CD4-positive, CD25-positive, alpha-beta regulatory T cell (primary cell): Measurements from ENCODE around the gene TACR1. TPM values are rescaled to one million over a fixed set of nuclear protein-coding genes. Genes with fewer than 3 reads are reported as not detected.
"Not testable (repeated sequence)": the region's sequence is repeated elsewhere in the genome, so short reads cannot be mapped to it uniquely, and the experiment has no call there.

Experiments
- ATAC-seq, 2 donors: fragments of 150-1000 bp; cut with Tn5 transposase; one replicate each; pipeline ENCODE4 v1.10.0; 2021; ENCODE audit warnings: low read depth in 2 of 2, moderate number of reproducible peaks in 2 of 2, moderate library complexity in 1 of 2
- DNase-seq, 3 donors: peaks; one replicate each; pipeline versions ENCODE4 v3.0.0 to v3.0.0-alpha.2; 2012 to 2022; ENCODE audit warnings: mixed read lengths in 1 of 3
- H3K27ac ChIP-seq: one replicate; pipeline ENCODE4 v1.7.0; 2013; ENCODE audit warnings: mild to moderate bottlenecking, low read length; ENCODE audit not compliant: insufficient read depth, poor library complexity, severe bottlenecking
- H3K27me3 ChIP-seq: one replicate; pipeline ENCODE4 v1.7.0; 2013; ENCODE audit warnings: low read length; ENCODE audit not compliant: control insufficient read depth, insufficient read depth
- H3K36me3 ChIP-seq: one replicate; pipeline ENCODE4 v1.7.0; 2013; ENCODE audit warnings: mild to moderate bottlenecking, low read length, moderate library complexity; ENCODE audit not compliant: control insufficient read depth, insufficient read depth
- H3K4me1 ChIP-seq: 2 replicates; pipeline ENCODE4 v1.7.0; 2013; ENCODE audit warnings: mild to moderate bottlenecking, low read length; ENCODE audit not compliant: insufficient read depth, control insufficient read depth, poor library complexity, severe bottlenecking
- H3K4me3 ChIP-seq: one replicate; pipeline ENCODE4 v1.7.0; 2013; ENCODE audit warnings: low read depth, mild to moderate bottlenecking, low read length, moderate library complexity
- H3K9me3 ChIP-seq, 2 experiments: 1 replicate in 1 of 2; 2 replicates in 1 of 2; pipeline ENCODE4 v1.7.0; 2013; ENCODE audit warnings: low read length in 2 of 2, mild to moderate bottlenecking in 1 of 2, moderate library complexity in 1 of 2; ENCODE audit not compliant: control insufficient read depth in 2 of 2
- H3K27ac Mint-ChIP-seq, 3 donors: one replicate each; pipeline ENCODE4 v1.8.0; 2020 to 2022; ENCODE audit warnings: mild to moderate bottlenecking in 3 of 3, mixed read lengths in 3 of 3, moderate library complexity in 2 of 3
- H3K27me3 Mint-ChIP-seq: one replicate; pipeline ENCODE4 v1.8.0; 2022; ENCODE audit warnings: mild to moderate bottlenecking, mixed read lengths
- H3K36me3 Mint-ChIP-seq: one replicate; pipeline ENCODE4 v1.8.0; 2020; ENCODE audit warnings: mixed read lengths
- H3K4me1 Mint-ChIP-seq, 4 donors: one replicate each; pipeline ENCODE4 v1.8.0; 2020 to 2022; ENCODE audit warnings: mixed read lengths in 4 of 4, mild to moderate bottlenecking in 1 of 4
- H3K4me3 Mint-ChIP-seq, 4 donors: one replicate each; pipeline ENCODE4 v1.8.0; 2020 to 2022; ENCODE audit warnings: mild to moderate bottlenecking in 4 of 4, mixed read lengths in 4 of 4, moderate library complexity in 3 of 4
- H3K9me3 Mint-ChIP-seq, 7 donors: one replicate each; pipeline ENCODE4 v1.8.0; 2020 to 2022; ENCODE audit warnings: mixed read lengths in 7 of 7, mild to moderate bottlenecking in 3 of 7, moderate library complexity in 2 of 7
- polyA plus RNA-seq, 4 donors: library from polyadenylated mRNA; unstranded; fragments of 300-500 nt; fragmentation: Illumina TruSeq; gene quantifications; one replicate each; pipeline ENCODE4 v1.2.3, GENCODE V29; 2021
- total RNA-seq: library from RNA; stranded (reverse); gene quantifications from one replicate; pipeline ENCODE4 v1.2.3, GENCODE V29; 2022

Gene TACR1
- total and polyA plus RNA-seq, 5 donors from 2014 or later = 0.09 TPM; not detected in 4

DNA sequence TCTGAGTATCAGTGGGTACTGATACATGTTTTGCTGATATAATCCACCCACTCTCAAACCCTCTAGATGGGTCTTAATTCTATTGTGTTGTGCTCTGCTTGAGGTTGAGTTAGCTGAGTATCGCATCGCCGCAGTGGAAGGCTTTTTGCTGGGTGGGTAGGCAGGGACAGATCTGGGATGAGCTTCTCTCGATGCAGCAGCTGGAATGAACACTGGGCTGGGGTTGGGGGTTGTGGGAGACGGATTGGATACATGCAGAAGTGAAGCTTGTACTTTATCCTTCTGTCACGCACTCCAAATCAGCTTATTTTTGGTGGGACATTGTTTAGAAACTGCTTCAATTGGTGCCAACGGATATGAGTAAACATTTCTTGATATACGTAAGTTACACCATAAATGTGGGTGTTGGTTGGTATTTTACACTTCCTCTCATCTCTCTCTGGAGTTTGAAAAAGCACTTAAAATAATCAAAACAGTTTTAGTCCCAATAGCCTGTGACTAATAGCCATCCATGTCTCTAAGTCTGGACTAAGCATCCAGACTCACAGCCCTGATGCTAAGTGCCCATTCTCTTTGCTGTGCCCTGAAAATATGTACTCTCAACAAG, 133.8 kb downstream of the TACR1 start:
- Histone ChIP-seq H3K27ac (no peak overlapping the region), H3K36me3 (no peaks in the 10 kb centered on the region), H3K4me1 (no peaks in the 10 kb centered on the region), H3K4me3 (no peak overlapping the region), H3K27me3 (no peaks in the 10 kb centered on the region), H3K9me3 (no peaks in the 10 kb centered on the region)
- no peak for ATAC-seq
- Mint-ChIP-seq H3K4me3 (no peak overlapping the region), H3K4me1 (peaks cover 0 to 4% (median 0%) of the 10 kb centered on the region in 4 donors), H3K27ac (no peak overlapping the region), H3K9me3 (peaks cover 0 to 3% (median 0%) of the 10 kb centered on the region in 7 donors), H3K36me3 (no peaks in the 10 kb centered on the region), H3K27me3 (peaks cover 5% of the 10 kb centered on the region)
- DNase-seq = no peak

- H3K4me3 Mint-ChIP-seq = no peak overlapping the region
- H3K36me3 Mint-ChIP-seq = no peaks in the 10 kb centered on the region
- H3K27ac Mint-ChIP-seq = no peak overlapping the region
- DNase-seq = peak in 2 of 3 donors; percentile 31 to 46
- Histone ChIP-seq H3K27me3 (no peaks in the 10 kb centered on the region), H3K4me1 (no peaks in the 10 kb centered on the region), H3K9me3 (no peaks in the 10 kb centered on the region), H3K36me3 (no peaks in the 10 kb centered on the region), H3K4me3 (no peak overlapping the region), H3K27ac (no peak overlapping the region)
- ATAC-seq = no peak
- H3K9me3 Mint-ChIP-seq = peaks cover 0 to 3% (median 0%) of the 10 kb centered on the region in 7 donors
- peaks cover 0 to 4% (median 1%) of the 10 kb centered on the region in 4 donors for H3K4me1 Mint-ChIP-seq
- peaks cover 5% of the 10 kb centered on the region for H3K27me3 Mint-ChIP-seq
Observed at GRCh38 chr2:75064691-75065396, 134.5 kb downstream of the TACR1 start.

GRCh38 chr2:75063906-75064305, 135.4 kb downstream of the TACR1 start:
- H3K36me3 Mint-ChIP-seq = no peaks in the 10 kb centered on the region
- peaks cover 5% of the 10 kb centered on the region for H3K27me3 Mint-ChIP-seq
- Histone ChIP-seq H3K27me3 (no peaks in the 10 kb centered on the region), H3K4me3 (no peak overlapping the region), H3K4me1 (no peaks in the 10 kb centered on the region), H3K9me3 (no peaks in the 10 kb centered on the region), H3K27ac (no peak overlapping the region), H3K36me3 (no peaks in the 10 kb centered on the region)
- ATAC-seq (no peak), DNase-seq (no peak)
- peaks cover 0 to 4% (median 1%) of the 10 kb centered on the region in 4 donors for H3K4me1 Mint-ChIP-seq
- H3K27ac Mint-ChIP-seq = no peak overlapping the region
- no peak overlapping the region for H3K4me3 Mint-ChIP-seq
- peaks cover 0 to 3% (median 0%) of the 10 kb centered on the region in 7 donors for H3K9me3 Mint-ChIP-seq

DNA sequence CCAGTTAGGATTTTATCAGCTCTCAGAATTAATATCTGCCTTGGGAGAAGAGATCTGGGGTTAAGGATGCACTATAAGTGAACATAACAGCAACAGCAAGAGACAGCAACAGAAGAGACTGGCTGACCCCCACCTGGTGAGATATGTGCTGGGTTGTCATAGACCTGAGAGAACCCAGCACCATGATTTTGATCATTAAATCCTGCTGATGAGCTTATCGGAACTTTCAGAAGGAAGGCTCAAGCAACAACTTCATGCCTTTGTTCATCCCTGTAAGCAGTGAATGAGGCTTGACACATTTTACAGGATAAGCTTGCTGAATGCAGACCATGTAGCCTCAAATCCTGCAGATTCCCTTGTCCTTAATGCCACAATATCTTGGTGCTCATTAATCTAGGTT, 140.9 kb downstream of the TACR1 start:
- Mint-ChIP-seq H3K36me3 (peaks cover 4% of the 10 kb centered on the region), H3K27ac (no peak overlapping the region), H3K4me1 (peaks cover 0 to 2% (median 1%) of the 10 kb centered on the region in 4 donors), H3K4me3 (no peak overlapping the region), H3K9me3 (peaks cover 0 to 3% (median 0%) of the 10 kb centered on the region in 7 donors), H3K27me3 (peaks cover 5% of the 10 kb centered on the region)
- no peak for DNase-seq
- H3K36me3 ChIP-seq = no peaks in the 10 kb centered on the region
- no peak overlapping the region for H3K27ac ChIP-seq
- no peak overlapping the region for H3K4me3 ChIP-seq
- no peaks in the 10 kb centered on the region for H3K4me1 ChIP-seq
- ATAC-seq = no peak
- H3K9me3 ChIP-seq = no peaks in the 10 kb centered on the region
- H3K27me3 ChIP-seq = no peaks in the 10 kb centered on the region

DNA sequence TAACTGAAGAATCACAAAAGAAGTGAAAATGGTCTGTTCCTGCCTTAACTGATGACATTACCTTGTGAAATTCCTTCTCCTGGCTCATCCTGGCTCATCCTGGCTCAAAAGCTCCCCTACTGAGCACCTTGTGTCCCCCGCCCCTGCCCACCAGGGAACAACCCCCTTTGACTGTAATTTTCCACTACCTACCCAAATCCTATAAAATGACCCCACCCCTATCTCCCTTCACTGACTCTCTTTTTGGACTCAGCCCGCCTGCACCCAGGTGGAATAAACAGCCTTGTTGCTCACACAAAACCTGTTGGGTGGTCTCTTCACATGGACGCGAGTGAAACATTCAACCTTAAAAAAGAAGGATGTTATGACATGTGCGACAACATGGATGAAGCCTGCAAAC, 142.2 kb downstream of the TACR1 start:
- ATAC-seq, H3K27me3 Mint-ChIP-seq, H3K36me3 Mint-ChIP-seq, H3K9me3 Mint-ChIP-seq, H3K4me3 ChIP-seq, H3K4me1 ChIP-seq, DNase-seq, H3K9me3 ChIP-seq, H3K36me3 ChIP-seq, H3K4me1 Mint-ChIP-seq, H3K4me3 Mint-ChIP-seq, H3K27me3 ChIP-seq, H3K27ac ChIP-seq: not testable (repeated sequence)
- peak overlapping the region in 1 of 3 donors; percentile 10 for H3K27ac Mint-ChIP-seq

DNA sequence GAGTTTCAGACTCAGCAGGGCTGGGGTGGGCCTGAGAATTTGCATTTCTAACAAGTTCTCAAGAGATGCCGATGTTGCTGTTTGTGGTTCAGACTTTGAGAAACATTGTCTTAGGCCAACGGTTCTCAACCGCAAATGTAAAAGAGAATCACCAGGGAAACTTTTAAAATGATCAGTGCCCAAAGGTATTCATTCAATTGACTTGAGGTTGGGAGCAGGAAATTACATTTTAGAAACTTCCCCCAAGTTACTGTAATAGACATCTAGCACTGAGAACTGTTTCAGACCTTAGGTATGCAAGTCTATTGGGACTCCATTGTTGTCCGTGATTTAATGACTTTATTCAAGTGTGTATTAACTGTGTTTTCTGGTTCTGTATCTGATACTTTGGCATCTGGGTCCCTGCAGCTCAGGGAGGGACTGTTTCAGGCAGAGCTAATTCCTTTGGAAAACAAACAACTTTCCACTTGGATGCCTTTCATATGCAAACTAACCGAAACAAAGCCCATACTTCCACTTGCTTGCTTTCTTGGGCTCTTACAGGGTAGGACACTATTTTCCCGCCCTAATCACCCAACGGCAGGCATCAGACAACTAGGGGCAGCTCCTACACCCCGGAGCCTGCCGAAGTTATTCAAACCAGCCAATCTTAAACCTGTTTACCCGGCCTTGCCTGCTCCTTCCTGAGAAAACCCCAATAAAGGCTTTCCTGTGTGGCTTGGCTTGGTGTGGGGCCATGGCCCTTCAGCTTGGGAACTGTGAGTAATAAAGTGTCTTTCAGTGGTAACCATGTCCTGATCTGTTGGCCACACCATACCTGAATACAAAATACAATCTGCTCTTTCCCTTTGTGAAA, 143.3 kb downstream of the TACR1 start:
- ATAC-seq (no peak), DNase-seq (no peak)
- Histone ChIP-seq H3K27me3 (no peaks in the 10 kb centered on the region), H3K9me3 (no peaks in the 10 kb centered on the region), H3K4me1 (no peaks in the 10 kb centered on the region), H3K27ac (no peak overlapping the region), H3K4me3 (no peak overlapping the region), H3K36me3 (no peaks in the 10 kb centered on the region)
- H3K36me3 Mint-ChIP-seq = peaks cover 7% of the 10 kb centered on the region
- H3K27ac Mint-ChIP-seq = no peak overlapping the region
- peaks cover 0 to 2% (median 1%) of the 10 kb centered on the region in 4 donors for H3K4me1 Mint-ChIP-seq
- no peak overlapping the region for H3K4me3 Mint-ChIP-seq
- H3K9me3 Mint-ChIP-seq = no peaks in the 10 kb centered on the region
- peaks cover under 1% of the 10 kb centered on the region for H3K27me3 Mint-ChIP-seq

GRCh38 chr2:75055142-75055819, 144.0 kb downstream of the TACR1 start:
- H3K9me3 Mint-ChIP-seq = no peaks in the 10 kb centered on the region

More at GRCh38 chr2:75055142-75055819, 144.0 kb downstream of the TACR1 start:
- Mint-ChIP-seq H3K27ac (no peak overlapping the region), H3K4me3 (no peak overlapping the region), H3K4me1 (peaks cover 0 to under 1% (median 0%) of the 10 kb centered on the region in 4 donors), H3K27me3 (no peaks in the 10 kb centered on the region), H3K36me3 (peaks cover 8% of the 10 kb centered on the region)
- no peak overlapping the region for H3K4me3 ChIP-seq
- no peak for ATAC-seq
- H3K4me1 ChIP-seq = no peaks in the 10 kb centered on the region
- H3K27me3 ChIP-seq = no peaks in the 10 kb centered on the region
- H3K36me3 ChIP-seq = no peaks in the 10 kb centered on the region
- H3K27ac ChIP-seq = no peak overlapping the region
- no peaks in the 10 kb centered on the region for H3K9me3 ChIP-seq
- DNase-seq = no peak
